MG63 (cell line): Measurements from ENCODE around the gene CD68. TPM values are rescaled to one million over a fixed set of nuclear protein-coding genes. Genes with fewer than 3 reads are reported as not detected.
"Not testable (repeated sequence)": the region's sequence is repeated elsewhere in the genome, so short reads cannot be mapped to it uniquely, and the experiment has no call there.

Experiments
- DNase-seq: peaks from one replicate; pipeline ENCODE4 v3.0.0-alpha.2; 2020
- H3K27me3 ChIP-seq: fragments of 250-450 bp; sonication (Bioruptor Pico); 2 replicates; pipeline ENCODE4 v1.5.1; 2020; ENCODE audit warnings: mild to moderate bottlenecking, moderate library complexity
- H3K36me3 ChIP-seq: fragments of 250-450 bp; sonication (Bioruptor Pico); 2 replicates; pipeline ENCODE4 v1.5.1; 2020; ENCODE audit warnings: mild to moderate bottlenecking, moderate library complexity
- H3K4me3 ChIP-seq: fragments of 250-450 bp; sonication (Bioruptor Pico); 2 replicates; pipeline ENCODE4 v1.5.1; 2020; ENCODE audit warnings: mild to moderate bottlenecking, moderate library complexity
- H3K9me3 ChIP-seq: fragments of 250-450 bp; sonication (Bioruptor Pico); 2 replicates; pipeline ENCODE4 v1.5.1; 2020; ENCODE audit warnings: mild to moderate bottlenecking, moderate library complexity
- total RNA-seq: library from RNA; depleted of rRNA; stranded (reverse); fragments of >200 nt; shearing (Covaris generic); gene quantifications from 2 replicates; pipeline ENCODE4 v1.2.3, GENCODE V29; 2014; ENCODE audit warnings: low replicate concordance

CD68 gene
- total RNA-seq, 1 experiment from 2014 or later = 17.3 TPM

GRCh38 chr17:7588553-7589203 lies 9.2 kb downstream of the CD68 start:
- Histone ChIP-seq H3K27me3 (no peaks in the 10 kb centered on the region), H3K4me3 (no peak overlapping the region), H3K36me3 (peaks cover 2% of the 10 kb centered on the region; the same call in 1 of the 2 replicates), H3K9me3 (no peaks in the 10 kb centered on the region)
- DNase-seq = no peak

GRCh38 chr17:7589204-7589868 lies 9.9 kb downstream of the CD68 start:
- Histone ChIP-seq H3K27me3 (no peaks in the 10 kb centered on the region), H3K4me3 (no peak overlapping the region), H3K36me3 (peaks cover 6% of the 10 kb centered on the region), H3K9me3 (no peaks in the 10 kb centered on the region)
- no peak for DNase-seq

DNA sequence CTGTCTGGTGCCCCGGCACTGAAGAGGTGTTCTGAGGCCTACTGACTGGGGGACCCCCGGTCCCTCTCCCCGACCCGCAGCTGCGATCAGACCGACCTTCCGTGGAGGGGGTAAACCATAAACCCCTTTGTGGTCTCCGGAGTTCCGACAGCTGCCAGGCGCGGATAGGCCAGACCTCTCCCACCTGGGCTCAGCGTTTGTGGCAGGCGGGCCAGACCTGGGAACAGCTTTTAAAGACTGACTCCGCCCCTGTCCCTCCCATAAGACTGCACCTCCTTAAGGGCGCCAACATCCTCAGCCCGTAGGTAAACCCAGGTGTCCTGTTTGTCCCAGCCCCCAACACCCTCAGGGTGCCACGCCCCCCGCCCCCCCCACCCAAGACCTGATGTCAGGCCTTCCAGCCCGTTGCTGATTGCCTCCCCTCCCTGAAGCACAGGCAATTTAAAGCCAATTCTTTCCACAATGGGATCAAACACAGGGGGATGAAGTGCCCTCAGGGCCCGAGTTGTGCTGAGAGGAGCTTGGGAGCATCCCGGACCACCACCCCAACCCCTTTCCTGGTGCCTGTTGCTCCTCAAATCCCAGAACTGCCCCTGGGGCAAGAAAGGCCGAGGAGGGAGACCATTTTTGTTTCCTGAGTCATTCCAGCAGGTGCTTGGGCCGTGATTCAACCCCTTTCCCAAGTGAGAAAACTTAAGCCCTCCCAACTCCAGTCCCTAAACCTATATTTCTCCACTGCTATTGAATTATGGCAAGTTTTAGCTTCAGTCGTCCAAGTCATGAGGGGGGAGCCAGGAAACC lies 10.7 kb downstream of the CD68 start, which contains the start of gene SOX15:
TSS of gene SOX15 (minus strand) at position 204 of the 801 bp plus-strand sequence. CDS start 418 bp downstream, outside the sequence.
- no peaks in the 10 kb centered on the region for H3K9me3 ChIP-seq
- no peak within 1 kb of the TSS for H3K4me3 ChIP-seq
- H3K36me3 ChIP-seq = peaks cover 9% of the 10 kb centered on the region
- H3K27me3 ChIP-seq = no peaks in the 10 kb centered on the region
- DNase-seq = no peak

- DNase-seq = peak; percentile 26
- no peak overlapping the region for H3K4me3 ChIP-seq
- peaks cover 13% of the 10 kb centered on the region for H3K36me3 ChIP-seq
- no peaks in the 10 kb centered on the region for H3K9me3 ChIP-seq
- no peaks in the 10 kb centered on the region for H3K27me3 ChIP-seq
These were observed 11.3 kb downstream of the CD68 start for GRCh38 chr17:7590743-7591142.

GRCh38 chr17:7591596-7591995 lies 12.2 kb downstream of the CD68 start:
- Histone ChIP-seq H3K27me3 (no peaks in the 10 kb centered on the region), H3K4me3 (no peak overlapping the region), H3K9me3 (no peaks in the 10 kb centered on the region), H3K36me3 (peaks cover 13% of the 10 kb centered on the region)
- DNase-seq = no peak

DNA sequence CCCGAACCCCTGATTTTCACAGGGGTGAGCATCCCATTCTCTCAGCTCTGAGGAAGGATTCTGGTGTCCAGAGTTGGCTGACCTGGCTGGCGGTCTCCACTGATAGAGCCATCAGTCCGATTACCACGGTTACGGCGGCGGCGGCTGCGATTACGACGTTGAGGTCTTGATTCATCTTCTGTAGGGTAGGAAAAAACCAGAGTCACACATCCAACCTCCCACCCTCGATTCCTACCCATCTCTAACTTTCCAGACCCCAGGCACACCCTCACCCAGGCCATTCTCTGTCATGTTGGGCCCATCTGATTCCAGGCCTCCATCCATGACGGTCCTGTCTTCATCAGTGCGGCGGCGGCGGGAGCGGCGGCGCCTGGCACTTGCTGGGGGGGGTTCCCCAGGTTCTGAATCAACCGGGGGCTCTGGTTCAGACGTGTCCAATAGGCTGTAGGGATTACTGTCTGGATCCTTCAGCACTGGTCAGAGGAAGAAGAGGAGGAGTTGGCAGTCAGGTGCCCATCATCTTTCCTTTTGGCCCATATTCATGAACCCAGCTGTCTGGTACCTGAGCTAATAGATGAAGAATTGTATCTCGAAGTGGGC lies 13.1 kb downstream of the CD68 start:
- Histone ChIP-seq H3K9me3 (no peaks in the 10 kb centered on the region), H3K36me3 (peaks cover 13% of the 10 kb centered on the region), H3K27me3 (no peaks in the 10 kb centered on the region), H3K4me3 (no peak overlapping the region)
- DNase-seq = no peak

DNA sequence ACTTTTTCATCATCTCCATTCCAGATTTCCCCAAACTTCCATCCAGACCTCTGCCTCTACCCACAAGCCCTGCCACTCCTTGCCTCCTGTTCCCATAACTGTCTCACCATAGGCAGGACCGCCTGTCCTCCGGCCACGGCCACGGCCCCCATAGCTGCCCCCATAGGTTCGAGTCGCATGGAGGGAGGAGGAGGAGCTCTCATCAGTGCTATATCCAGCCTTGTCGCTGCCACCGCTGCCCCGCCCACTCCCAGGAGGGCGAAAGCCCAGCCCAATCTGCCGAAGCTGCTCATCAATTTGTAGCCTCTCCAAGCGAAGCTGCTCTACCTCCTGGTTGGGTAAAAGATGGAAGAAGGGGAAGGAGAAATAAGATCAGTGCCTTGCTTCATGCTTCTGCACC lies 13.9 kb downstream of the CD68 start:
- no peak for DNase-seq
- Histone ChIP-seq H3K27me3 (no peaks in the 10 kb centered on the region), H3K36me3 (peaks cover 11% of the 10 kb centered on the region), H3K4me3 (no peak overlapping the region), H3K9me3 (no peaks in the 10 kb centered on the region)

DNA sequence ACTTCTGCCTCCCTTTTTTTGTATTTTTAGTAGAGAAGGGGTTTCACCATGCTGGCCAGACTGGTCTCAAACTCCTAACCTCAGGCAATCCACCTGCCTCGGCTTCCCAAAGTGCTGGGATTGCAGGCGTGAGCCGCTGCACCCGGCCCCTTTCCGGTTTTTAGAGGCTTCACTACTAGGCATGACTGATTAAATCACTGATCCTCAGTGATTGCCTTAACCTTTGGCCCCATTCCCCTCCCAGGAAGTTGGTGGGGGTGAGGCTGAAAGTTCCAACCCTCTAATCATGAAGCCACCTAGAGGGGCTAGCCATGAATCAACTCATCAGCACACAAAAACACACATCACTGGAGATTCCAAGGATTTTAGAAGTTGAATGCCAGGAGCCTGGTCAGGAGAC lies 18.1 kb downstream of the CD68 start:
- H3K36me3 ChIP-seq = peaks cover 16% of the 10 kb centered on the region
- H3K27me3 ChIP-seq, H3K9me3 ChIP-seq, DNase-seq, H3K4me3 ChIP-seq: not testable (repeated sequence)

DNA sequence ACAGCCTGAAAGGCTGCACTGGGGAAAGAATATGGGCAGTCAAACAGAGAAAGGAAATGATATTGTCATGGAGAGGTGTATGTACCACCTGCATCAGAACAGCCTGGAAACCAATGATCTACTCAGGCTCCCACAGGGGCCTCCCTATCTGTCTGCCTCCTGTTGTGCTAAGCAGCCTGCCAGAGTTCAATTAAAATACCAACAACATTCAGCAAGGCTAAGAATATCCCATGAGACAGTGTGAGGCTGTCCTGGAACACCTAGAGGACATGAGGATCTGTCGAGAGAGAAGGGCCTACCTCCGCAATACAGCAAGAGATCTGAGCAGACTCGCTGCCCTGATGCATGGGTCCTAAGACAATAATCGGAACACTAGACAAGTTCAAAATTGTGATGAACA lies 26.8 kb downstream of the CD68 start:
- Histone ChIP-seq H3K36me3 (peaks cover 8% of the 10 kb centered on the region), H3K4me3 (no peak overlapping the region), H3K9me3 (no peaks in the 10 kb centered on the region), H3K27me3 (no peaks in the 10 kb centered on the region)
- DNase-seq = no peak

DNA sequence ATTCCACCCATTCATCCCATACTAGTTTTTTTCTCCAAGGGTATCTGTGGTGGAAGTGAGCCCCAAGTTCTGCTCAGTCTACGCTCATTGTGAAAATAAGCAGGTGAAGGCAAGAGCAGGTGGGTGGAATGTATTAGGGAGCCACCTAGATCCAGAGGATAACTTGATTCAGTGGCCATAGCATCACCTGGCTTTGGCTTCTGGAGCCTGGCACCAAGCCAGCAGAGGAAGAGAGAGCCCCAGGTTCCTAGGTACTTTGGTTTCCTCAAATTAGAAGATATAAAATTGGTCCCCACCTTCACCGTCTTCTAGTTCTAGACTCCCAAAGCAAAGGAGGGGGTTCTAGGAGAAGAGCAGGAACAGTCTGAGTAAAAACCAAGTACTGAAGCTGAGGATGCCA lies 31.2 kb downstream of the CD68 start:
- Histone ChIP-seq H3K9me3 (no peaks in the 10 kb centered on the region), H3K27me3 (no peaks in the 10 kb centered on the region), H3K4me3 (no peak overlapping the region), H3K36me3 (peaks cover 8% of the 10 kb centered on the region)
- DNase-seq = no peak

DNA sequence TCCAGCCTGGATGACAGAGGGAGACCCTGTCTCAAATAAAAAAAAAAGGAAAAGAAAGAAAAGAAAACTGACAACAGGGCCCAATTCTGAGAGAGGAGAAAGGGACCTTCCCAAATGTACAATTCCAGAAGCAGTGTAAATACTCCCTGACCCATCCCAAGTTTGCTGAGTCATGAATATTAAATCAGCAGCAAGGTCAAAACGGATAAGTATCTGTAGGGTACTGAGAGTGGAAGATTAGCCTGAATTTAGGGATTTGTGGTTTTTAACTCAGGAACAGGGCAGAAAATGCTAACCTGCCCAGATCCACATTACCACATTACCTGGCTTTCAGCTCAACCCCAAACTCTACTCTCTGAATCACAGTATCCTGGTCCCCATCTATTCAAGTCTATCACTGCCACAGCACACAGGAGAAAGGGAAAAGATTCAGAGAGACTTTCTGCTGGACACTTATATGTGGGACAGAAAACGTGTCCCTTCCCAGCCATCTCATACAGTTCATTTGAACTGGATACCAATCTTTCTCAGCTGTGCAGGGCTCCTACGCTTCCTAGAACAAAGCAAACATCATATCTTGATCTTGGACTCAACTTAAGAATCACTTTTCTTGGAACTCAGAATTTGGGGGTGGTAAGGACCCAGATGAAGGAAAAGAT lies 32.3 kb downstream of the CD68 start:
- Histone ChIP-seq H3K9me3 (no peaks in the 10 kb centered on the region), H3K27me3 (no peaks in the 10 kb centered on the region), H3K36me3 (peaks cover 8% of the 10 kb centered on the region; the same call in 1 of the 2 replicates), H3K4me3 (no peak overlapping the region)
- no peak for DNase-seq

DNA sequence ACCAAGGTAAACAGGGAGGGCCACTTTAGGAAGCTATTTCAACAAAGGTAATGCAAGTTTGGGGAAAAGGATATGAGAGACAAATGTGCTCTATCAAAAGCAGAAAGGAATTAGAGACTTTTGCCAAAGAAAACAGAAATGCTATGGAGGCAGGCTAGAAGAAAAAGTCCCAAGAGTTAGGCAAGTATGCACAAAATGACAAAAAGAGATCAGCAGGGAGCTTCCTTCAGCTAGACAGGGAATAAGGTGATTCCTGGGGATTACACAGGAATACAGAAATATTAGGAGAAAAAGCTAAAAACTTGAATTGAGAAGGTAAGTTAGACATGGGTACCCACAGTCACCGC lies 32.8 kb downstream of the CD68 start:
- H3K4me3 ChIP-seq = no peak overlapping the region

DNA sequence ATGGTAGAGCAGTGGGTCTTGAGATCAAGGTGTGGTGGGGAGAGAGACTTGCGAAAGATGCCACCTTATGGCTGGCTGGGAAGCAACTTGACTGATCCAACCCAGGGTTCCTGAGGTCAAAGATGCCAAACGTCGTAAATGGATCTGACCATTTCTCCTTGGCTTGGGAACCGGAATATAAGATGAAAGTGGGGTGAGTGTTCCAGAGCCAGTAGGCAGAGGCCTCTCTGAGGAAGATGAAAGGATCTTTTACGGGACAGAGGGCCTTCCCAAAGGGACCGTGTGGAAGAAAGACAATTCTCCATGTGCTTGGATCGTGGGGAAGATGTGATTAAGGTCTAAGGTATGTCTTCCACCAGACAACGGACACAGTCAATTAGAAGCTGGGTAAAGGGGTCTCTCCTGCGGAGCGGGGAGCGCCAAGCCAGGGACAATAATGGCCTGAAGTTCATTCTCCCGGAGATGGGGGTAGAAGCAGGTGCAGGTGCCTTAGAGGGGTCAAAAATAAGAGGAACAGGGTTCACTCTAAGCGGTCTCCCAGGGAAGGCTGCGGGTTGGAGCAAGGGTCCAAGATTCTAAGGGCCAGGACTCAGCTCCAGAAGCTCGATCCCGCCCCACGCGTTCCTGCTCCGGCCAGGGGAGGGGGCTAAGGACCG lies 34.5 kb downstream of the CD68 start:
- H3K36me3 ChIP-seq = peaks cover 8% of the 10 kb centered on the region; the same call in 1 of the 2 replicates
- no peak for DNase-seq
- H3K9me3 ChIP-seq = no peaks in the 10 kb centered on the region
- no peaks in the 10 kb centered on the region for H3K27me3 ChIP-seq
- H3K4me3 ChIP-seq = peak overlapping the region; percentile 69

More for the DNA sequence above, 32.8 kb downstream of the CD68 start:
- peaks cover 8% of the 10 kb centered on the region; the same call in 1 of the 2 replicates for H3K36me3 ChIP-seq
- no peaks in the 10 kb centered on the region for H3K27me3 ChIP-seq
- no peaks in the 10 kb centered on the region for H3K9me3 ChIP-seq
- no peak for DNase-seq

GRCh38 chr17:7614425-7615264 lies 35.2 kb downstream of the CD68 start, which contains the start of gene FXR2:
Gene FXR2 (minus strand): TSS chr17:7614897. CDS start chr17:7614532, 365 bp downstream.
- no peaks in the 10 kb centered on the region for H3K9me3 ChIP-seq
- H3K4me3 ChIP-seq = peak within 1 kb of the TSS; percentile 69
- peak; percentile 96 for DNase-seq
- no peaks in the 10 kb centered on the region for H3K27me3 ChIP-seq
- H3K36me3 ChIP-seq = 0 out of 2 replicates have a peak, but pooled peaks cover 8% of the 10 kb centered on the region

- 0 out of 2 replicates have a peak, but pooled peaks cover 7% of the 10 kb centered on the region for H3K36me3 ChIP-seq
- no peaks in the 10 kb centered on the region for H3K27me3 ChIP-seq
- no peaks in the 10 kb centered on the region for H3K9me3 ChIP-seq
- DNase-seq = no peak
- peak overlapping the region; percentile 69 for H3K4me3 ChIP-seq
These were observed 35.9 kb downstream of the CD68 start for GRCh38 chr17:7615265-7615747.
